Measurements from ENCODE around the gene IL11. TPM values are rescaled to one million over a fixed set of nuclear protein-coding genes. Genes with fewer than 3 reads are reported as not detected.

Gene IL11
- total RNA-seq, 1 experiment from 2014 or later = 3.9 TPM

- H3K23me2 ChIP-seq (ENCODE audit: insufficient read length, low read depth, low read length, poor library complexity, severe bottlenecking) = peaks cover 17% of the 10 kb centered on the region
- H2BK5ac ChIP-seq (ENCODE audit: insufficient read length, low read length) = peak within 1 kb of the TSS; percentile 62
- H4K91ac ChIP-seq (ENCODE audit: insufficient read length, low read depth, low read length) = peak within 1 kb of the TSS; percentile 8
- H4K20me1 ChIP-seq (ENCODE audit: control insufficient read depth, insufficient read depth, insufficient read length) = no peaks in the 10 kb centered on the region
- H4K8ac ChIP-seq (replicated peaks; ENCODE audit: insufficient read length, low read depth, low read length) = peak within 1 kb of the TSS; percentile 4
- Mint-ChIP-seq H3K27ac (peak within 1 kb of the TSS; percentile 98 to 100 (median 99)), H3K9me3 (no peaks in the 10 kb centered on the region; a peak in 1 of 5 replicates), H3K36me3 (ENCODE audit: insufficient read depth in 1 of 3, low read depth in 3 of 3) (peaks cover 19 to 28% (median 26%) of the 10 kb centered on the region in 3 experiments; a peak in 6 of 7 replicates), H3K27me3 (ENCODE audit: low read depth) (peaks cover 20% of the 10 kb centered on the region), H3K4me1 (peaks cover 12 to 27% of the 10 kb centered on the region in 2 experiments), H3K4me3 (peak within 1 kb of the TSS; percentile 84 to 96)
- peak within 1 kb of the TSS; percentile 47 for H4K5ac ChIP-seq (ENCODE audit: insufficient read length, low read depth, low read length)
- H3K14ac ChIP-seq (ENCODE audit: insufficient read depth, low read length) = peak within 1 kb of the TSS; percentile 94
- H2BK20ac ChIP-seq (ENCODE audit: low read depth, low read length, poor library complexity, severe bottlenecking) = no peak within 1 kb of the TSS
- no peak within 1 kb of the TSS for H2BK15ac ChIP-seq (ENCODE audit: low read depth, low read length)
- WGBS (ENCODE audit: extremely low coverage, insufficient read length, low lambda C conversion rate) = no CpG with 5 or more reads among the region's 63 CpGs
- no peak within 1 kb of the TSS for H2AK5ac ChIP-seq (ENCODE audit: insufficient read length, low read length)
- DNase-seq = peak; percentile 100
- H3K4me2 ChIP-seq (ENCODE audit: insufficient read depth, insufficient read length, low read length) = peak within 1 kb of the TSS; percentile 78
- H3K18ac ChIP-seq (ENCODE audit: insufficient read length, low read depth, low read length) = peak within 1 kb of the TSS; percentile 98
- no peak within 1 kb of the TSS for H2AFZ ChIP-seq (ENCODE audit: low read length)
- peak within 1 kb of the TSS; percentile 74 for H3T11ph ChIP-seq (ENCODE audit: low read length)
- H3K56ac ChIP-seq (ENCODE audit: insufficient read length, low read depth, low read length) = no peak within 1 kb of the TSS
- H3K79me2 ChIP-seq (ENCODE audit: insufficient read depth, low read length) = no peaks in the 10 kb centered on the region
- peak within 1 kb of the TSS; percentile 97 for H2BK120ac ChIP-seq (ENCODE audit: low read depth, low read length, poor library complexity, severe bottlenecking)
- H3K9me3 ChIP-seq (ENCODE audit: control insufficient read depth, low read depth, low read length) = no peaks in the 10 kb centered on the region
- H3K23ac ChIP-seq (ENCODE audit: insufficient read length, low read depth, low read length) = no peak within 1 kb of the TSS
- H3K27me3 ChIP-seq (ENCODE audit: insufficient read depth, low read length) = no peaks in the 10 kb centered on the region; the same call in 1 of the 2 replicates
- H3K4ac ChIP-seq (ENCODE audit: low read depth, low read length) = peak within 1 kb of the TSS; percentile 17; the same call in 1 of the 2 replicates
- no peaks in the 10 kb centered on the region for H3K79me1 ChIP-seq (ENCODE audit: insufficient read depth, low read depth, low read length, poor library complexity, severe bottlenecking)
- H3K27ac ChIP-seq (ENCODE audit: insufficient read length, low read depth, low read length) = peak within 1 kb of the TSS; percentile 74
- H3K9ac ChIP-seq (ENCODE audit: extremely low read depth, insufficient read length, low read length) = peak within 1 kb of the TSS; percentile 76
- H3K4me1 ChIP-seq (ENCODE audit: insufficient read depth, low read length) = no peaks in the 10 kb centered on the region; the same call in 1 of the 2 replicates
- peak within 1 kb of the TSS; percentile 88 for H2BK12ac ChIP-seq (ENCODE audit: insufficient read length, low read depth, low read length)
- no peak; the same call in 2 of the 3 replicates for TF ChIP-seq CTCF (conservative IDR thresholded peaks at IDR 0.05)
Measured at GRCh38 chr19:55339105-55339888, 31.0 kb downstream of the IL11 start, which contains the start of gene KMT5C. TSS of gene KMT5C (plus strand) at chr19:55339876. CDS start at chr19:55341937, 2,061 bp downstream.

All from H9 (cell line).